DMS153 (cell line): Measurements from ENCODE around the gene OR51I1.

Experiments used
- DNase-seq: peaks from one replicate; lab custom pipeline; 2025; lab: John Stamatoyannopoulos, UW

Gene OR51I1, protein sequence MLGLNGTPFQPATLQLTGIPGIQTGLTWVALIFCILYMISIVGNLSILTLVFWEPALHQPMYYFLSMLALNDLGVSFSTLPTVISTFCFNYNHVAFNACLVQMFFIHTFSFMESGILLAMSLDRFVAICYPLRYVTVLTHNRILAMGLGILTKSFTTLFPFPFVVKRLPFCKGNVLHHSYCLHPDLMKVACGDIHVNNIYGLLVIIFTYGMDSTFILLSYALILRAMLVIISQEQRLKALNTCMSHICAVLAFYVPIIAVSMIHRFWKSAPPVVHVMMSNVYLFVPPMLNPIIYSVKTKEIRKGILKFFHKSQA

DNA sequence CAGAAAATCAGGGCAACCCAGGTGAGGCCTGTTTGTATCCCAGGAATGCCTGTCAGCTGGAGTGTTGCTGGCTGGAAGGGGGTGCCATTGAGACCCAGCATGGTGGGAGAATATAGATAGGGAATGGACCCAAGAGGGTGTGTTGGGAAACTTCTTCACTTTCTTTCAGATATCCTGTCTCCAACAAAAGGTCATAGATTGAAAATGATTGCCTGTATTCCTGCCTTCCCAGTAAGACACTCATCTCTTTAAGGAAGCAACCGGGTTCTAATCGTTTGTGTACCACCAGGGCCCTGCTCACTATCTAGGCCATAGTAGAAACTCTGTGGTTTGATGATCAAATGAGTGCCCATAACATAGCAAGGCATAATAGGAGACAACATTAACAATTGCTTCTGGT lies at the start of gene OR51I1:
Gene OR51I1 (minus strand): TSS at position 101 of the 400 bp plus-strand sequence. CDS start 0 bp downstream, at position 101.
- DNase-seq = no peak

DNA sequence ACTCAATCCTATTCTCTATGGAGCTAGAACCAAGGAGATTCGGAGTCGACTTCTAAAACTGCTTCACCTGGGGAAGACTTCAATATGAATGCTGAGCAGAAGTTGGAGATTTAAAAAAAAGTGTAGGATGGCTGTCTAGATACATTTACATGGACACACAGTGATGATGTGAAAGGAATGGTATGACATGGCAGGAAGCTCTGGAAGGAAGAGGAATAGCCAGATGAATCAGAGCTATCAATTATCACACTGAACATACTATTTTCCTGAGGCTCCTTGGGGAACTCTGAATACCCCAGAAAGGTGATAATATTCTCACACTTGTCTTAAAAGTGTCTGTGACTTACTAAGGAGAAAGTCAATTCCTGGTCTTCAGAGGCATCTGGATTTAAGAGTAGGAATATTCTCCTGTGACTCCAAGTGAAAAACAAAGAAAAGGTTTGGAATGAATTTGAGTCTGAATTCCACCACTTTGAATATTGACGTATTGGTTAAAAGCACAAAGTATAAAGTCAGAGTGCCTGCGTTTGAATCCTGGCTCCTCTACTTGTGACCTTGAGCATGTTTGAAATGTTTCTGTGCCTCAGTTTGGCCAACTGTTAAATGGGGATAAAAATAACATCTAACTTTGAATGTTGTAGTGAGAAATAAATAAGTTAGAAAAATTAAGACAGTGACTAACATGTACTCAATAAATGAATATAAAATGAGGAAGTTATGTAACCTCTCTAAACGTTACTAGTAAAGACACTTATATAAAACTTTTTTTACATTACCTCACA lies 48.5 kb upstream of the OR51I1 start:
- no peak for DNase-seq

DNA sequence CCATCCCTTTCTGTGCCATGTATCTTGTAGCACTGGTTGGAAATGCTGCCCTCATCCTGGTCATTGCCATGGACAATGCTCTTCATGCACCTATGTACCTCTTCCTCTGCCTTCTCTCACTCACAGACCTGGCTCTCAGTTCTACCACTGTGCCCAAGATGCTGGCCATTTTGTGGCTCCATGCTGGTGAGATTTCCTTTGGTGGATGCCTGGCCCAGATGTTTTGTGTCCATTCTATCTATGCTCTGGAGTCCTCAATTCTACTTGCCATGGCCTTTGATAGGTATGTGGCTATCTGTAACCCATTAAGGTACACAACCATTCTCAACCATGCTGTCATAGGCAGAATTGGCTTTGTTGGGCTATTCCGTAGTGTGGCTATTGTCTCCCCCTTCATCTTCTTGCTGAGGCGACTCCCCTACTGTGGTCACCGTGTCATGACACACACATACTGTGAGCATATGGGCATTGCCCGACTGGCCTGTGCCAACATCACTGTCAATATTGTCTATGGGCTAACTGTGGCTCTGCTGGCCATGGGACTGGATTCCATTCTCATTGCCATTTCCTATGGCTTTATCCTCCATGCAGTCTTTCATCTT lies 47.6 kb upstream of the OR51I1 start:
- no peak for DNase-seq

DNA sequence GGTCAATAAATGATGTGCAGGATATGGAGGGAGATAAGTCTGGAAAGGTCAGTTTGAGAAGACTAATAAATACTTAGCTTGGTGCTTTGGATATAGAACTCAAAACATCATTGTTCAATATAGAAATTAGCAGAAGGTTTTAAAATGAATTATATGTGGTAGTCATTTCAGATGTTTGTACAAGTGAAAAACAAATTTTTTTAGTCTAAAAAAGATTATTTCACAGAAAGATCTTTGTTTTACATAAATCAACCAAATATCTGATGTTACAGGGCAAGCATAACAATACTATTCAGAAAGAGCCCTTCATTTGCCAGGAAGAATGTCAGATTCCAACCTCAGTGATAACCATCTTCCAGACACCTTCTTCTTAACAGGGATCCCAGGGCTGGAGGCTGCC lies 47.1 kb upstream of the OR51I1 start, which contains the start of gene OR52D1:
Gene OR52D1 (plus strand): TSS at position 301 of the 400 bp plus-strand sequence. CDS start 22 bp downstream, at position 323.
- DNase-seq = no peak

DNA sequence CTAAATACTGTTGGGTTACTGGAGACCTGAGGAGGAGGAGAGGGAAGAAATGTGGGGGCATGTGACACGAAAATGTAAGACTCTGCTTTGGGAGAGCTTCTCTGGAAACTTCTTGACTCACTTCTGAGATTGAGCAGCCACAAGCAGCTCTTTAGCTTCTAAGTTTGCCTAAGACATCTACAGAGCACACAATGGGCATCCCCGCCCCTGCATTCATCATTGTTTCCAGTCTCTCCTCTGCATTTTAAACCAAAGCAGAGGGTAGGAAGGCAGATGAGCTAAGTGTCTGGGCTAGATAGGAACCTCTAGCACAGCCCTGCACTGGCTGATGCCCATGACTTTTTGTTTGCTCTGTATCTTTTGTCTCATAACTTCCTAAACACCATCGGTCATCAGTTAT lies 45.1 kb upstream of the OR51I1 start:
- DNase-seq = no peak

DNA sequence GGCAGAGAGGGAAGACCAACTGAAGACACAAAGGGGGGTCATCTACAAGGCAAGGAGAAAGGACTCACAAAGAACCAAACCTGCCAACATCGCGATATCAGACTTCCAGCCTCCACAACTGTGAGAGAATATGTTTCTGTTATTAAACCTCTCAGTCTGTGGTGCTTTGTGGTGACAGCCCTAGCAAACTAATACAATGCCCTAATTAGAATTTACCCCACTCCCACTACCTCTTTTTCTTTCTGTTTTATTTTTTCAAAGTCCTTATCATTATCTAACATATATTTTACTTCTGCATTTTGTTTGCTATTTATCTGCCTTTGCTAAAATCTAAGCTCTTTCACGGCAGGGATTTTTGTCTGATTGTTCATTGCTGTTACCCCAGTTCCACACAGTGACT lies 44.7 kb upstream of the OR51I1 start:
- DNase-seq = no peak

DNA sequence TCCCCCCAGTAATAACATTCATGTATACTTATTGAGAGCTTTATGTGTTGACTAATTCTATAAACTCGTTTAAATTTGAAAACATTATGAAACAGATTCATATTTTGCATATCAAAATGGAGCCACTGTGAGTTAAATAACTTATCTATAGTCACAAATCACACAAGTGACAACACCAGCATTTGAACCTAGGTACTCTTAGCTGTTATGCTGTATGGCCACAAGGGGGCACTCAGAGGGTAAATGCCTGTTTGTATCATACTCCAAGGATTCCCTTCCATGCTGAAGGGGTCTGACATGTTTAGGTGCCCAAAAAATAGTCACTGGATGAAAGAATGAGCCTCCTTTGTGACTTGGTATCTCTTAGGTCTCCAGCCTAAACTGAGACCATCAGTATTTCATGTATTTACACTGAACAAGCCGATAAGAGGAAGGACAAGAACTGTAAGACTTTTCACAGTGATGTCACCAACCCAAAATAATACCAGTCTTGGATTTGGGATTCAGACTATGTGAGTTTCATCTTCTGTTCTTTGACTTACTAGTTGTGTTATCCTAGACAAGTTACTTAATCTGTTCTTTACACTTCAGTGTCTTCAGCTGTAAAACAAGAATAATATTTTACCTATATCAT lies 35.0 kb upstream of the OR51I1 start:
- no peak for DNase-seq

DNA sequence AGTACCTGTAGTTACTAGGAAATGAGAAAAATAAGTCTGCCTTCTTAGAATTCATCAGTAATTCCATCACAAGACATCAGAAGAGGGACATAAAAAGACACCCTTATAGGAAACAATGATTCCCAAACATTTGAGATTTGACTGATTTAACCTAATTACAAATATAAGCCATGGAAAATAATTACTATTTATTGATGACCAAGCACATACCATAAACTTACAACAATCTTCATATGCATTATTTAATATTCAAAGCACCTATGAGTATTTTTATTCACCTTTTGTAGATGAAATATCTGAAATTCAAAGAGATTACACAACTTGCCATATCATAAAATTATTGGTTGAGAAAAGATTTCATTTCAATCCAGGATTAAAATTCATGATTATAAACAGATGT lies 32.6 kb upstream of the OR51I1 start:
- no peak for DNase-seq

DNA sequence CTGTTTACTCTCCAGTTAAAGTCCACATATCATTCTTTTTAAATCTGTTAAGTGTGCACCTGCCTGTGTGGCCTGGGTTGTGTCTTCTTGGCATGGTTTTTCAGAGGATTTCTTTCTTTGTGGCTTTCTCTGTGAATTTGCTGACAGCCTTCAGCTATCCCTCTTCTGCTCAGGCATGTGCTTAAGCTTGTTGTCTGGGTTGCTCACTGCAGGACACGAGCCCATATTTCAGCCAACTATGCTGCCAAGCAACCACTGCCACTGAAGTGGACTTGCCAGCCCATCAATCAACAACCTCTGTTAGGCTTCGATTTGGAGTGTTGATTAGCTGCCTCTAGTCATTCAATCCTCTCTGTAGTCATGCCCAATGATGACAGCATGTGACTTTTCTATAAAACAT lies 26.2 kb upstream of the OR51I1 start:
- no peak for DNase-seq

DNA sequence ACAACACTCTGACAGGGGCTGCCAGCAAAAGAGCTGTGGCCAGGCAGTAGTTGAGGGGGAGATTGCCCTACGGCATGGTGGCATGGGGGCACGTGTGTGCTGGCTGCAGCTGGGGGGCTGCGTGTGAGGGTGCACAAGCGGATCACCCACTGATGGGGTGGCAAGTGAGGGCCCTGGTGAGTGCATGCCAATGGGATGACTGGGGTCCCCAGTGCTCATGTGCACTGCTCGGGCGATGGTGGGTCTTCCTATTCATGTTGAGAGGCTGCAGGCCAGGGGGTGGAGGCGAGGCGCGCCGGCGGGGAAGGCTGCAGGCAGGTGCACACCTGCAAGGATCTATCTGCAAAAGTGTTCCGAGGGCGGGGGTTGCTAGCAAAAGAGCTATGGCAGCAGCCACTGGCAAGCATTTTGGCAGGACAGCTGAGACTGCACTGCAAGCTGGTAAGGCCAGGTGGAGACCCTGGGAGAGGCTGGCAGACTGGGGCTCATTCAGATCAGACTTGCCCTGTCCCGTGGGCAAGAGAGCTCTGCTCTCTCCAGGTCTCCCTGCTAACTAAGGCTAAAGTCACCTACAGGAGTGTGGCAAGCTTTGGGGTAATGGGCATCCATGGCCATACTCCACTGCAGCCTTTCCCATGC lies 19.8 kb upstream of the OR51I1 start:
- no peak for DNase-seq

DNA sequence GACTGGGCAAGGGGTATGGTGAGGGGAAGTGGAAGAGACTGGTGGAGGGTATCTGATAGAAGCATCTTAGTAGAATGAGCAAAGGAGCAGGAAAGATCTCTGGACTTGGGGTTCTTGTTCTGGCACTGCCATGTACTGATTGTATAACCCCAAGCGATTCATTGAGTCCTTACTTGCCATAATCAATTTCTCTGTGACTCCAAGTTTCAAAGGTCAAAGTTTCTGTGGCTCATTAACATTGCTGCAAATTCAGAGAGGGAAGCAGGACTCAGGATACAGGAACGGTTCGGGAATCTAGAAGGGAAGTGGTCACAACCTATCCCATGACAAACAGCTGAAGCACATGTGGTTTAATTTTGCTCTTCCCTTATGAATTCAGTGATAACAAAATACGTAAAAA lies 8.1 kb upstream of the OR51I1 start:
- DNase-seq = no peak

DNA sequence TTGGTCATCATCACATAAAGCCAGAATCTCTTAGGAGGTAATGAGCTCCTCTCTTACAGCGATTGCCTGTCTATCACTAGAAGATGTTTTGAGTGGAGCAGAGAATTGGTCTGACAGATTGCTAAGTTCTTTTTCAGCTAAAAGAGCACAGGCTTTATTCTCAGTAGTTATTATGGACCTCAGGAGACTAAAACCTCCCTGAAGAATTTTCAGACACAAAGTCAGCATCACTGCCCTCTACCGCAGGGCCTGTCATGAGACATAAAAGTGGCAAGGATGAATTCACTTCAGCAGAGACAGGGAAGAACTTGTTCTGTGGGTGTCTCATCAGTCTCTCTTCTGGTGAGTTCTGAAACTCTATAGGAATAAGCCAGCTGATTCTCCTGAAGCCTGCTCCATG lies 7.7 kb upstream of the OR51I1 start, which contains the start of gene OR51I2:
Gene OR51I2 (plus strand): TSS at position 301 of the 400 bp plus-strand sequence. CDS start 4,166 bp downstream, outside the sequence.
- DNase-seq = no peak

DNA sequence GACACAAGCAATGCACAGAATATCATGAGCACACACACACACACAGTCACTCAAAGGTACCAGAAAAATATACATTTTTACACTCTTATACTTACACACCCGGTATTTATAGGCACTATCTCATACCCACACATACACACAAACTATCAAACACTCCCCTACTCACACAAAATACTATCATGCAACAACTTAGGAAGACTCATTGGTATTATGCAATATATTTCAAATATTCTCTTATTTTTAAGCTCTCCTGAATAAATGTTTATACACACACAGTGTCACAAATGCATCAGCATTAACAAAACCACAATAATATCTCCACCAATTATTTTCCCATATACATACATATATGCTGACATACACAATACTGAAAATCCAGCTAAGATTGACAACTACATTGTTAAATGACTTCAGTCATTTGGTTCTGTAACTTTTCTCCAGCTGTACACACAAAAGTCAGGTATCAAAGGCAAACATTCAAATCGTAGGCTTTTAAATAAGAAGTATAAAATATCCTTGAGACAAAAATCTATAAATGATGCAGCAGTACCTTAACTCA lies 2.6 kb upstream of the OR51I1 start:
- no peak for DNase-seq

DNA sequence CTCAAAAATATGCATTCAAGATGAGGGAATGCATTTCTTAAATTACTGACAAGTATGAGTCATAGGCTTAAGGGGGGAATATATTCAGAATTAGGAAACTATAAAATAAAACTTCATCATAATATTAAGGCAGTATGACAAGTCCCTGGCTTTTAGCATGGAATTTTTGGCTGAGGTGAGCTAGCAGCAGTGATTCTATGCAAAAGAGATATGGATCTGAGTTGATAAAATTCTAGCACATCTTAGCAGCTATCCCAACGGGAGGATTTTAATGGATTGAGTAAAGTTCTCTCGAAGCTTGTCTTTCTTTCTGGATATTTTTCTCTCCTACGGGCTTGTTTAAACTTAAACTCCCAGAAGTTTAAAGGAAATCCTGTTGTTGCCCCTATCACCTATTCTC lies 18.2 kb downstream of the OR51I1 start:
- no peak for DNase-seq

DNA sequence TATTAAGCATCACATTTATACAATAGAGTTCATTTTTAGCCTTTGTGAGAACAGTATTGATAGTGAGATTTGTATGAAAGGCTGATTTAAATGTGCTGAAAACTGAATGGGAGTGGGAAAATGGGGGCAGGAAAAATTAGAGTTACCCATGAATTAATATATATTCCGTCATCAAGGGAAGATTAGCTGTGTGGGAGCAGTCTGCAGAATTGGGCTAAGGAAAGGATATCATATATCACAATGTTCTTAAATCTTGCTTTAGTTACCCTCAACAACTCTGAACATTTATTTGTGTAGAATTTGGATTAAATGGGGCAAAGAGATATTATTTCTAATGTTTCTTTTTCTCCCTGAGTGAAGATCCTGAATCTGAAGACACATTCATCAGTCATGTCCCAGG lies 19.5 kb downstream of the OR51I1 start, which contains the start of gene OR51Q1:
Gene OR51Q1 (plus strand): TSS at position 301 of the 400 bp plus-strand sequence. CDS start 90 bp downstream, at position 391.
- DNase-seq = no peak

DNA sequence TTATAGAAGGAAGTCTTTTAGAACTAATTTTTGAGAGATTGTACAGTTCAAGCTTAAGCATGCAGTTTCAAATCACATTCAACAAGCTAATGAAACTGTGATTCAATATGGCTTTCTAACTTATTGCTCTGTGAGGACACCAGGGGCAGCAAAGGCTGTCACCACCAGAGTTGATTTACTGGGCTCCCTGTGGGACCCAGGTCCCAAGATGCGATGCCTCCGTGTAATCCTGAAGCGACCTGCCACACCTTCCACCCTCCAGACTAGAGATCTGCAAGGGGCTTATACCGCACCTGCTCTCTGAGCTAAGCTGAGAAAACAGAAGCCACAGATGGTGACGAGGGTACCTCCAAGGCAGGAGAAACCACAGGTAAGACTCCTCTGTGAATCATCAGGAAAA lies 20.3 kb downstream of the OR51I1 start:
- DNase-seq = no peak

DNA sequence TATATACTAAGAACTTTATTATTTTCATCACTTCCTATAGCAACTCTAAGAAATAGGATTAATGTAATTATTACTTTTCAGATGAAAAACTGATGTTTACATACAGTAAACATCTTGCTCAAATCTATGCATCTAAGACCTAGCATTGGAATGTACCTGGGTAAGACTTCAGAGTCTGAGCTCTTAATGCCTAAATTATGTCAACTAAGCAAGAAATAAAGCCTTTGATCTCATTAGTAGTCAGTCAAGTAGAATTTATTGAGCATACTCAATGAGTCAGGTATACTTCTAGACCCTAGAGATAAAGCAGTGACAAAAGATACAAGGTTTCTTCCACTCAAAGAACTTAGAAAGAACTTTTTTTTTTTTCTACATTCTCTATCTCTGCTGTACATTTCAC lies 36.1 kb downstream of the OR51I1 start:
- no peak for DNase-seq

DNA sequence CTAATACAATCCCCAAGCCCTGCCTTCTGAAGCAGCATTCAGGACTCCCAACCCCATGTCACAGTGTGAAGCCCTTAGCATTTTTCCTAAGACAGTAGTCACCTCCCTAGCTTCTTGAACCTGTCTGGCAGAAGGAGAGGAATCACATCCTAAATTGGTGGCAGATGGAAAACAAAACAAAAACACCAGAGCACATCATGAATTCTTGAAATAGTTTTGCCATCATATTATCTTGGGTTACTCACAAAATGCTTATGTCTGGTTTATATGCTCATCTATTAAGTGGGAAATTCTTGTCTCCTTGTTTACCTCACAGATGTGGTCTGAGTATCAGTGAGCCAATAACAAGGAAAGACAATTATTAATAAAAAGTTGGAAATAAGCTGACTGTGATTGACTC lies 42.4 kb downstream of the OR51I1 start:
- DNase-seq = no peak

DNA sequence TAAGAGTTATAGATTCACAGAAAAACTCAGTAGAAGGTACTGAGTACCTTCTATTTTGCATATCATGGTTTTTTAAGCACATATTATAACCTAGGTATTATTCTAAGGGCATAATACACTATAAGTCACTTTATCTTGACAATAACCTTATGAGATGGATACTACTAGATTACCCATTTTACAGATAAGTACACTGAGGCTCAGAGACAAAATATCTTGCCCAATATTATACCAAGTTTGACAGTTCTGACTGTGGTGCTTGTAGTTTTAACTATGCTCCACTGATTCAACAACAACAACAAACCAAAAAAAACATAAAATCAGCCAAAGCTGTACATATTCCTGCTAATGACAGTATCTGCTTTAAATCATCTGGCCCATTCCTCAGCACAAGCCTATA lies 47.2 kb downstream of the OR51I1 start:
- DNase-seq = no peak
